Measurements from ENCODE around the gene RABGAP1L.
"Not testable (repeated sequence)": the region's sequence is repeated elsewhere in the genome, so short reads cannot be mapped to it uniquely, and the experiment has no call there.

RABGAP1L gene

DNA sequence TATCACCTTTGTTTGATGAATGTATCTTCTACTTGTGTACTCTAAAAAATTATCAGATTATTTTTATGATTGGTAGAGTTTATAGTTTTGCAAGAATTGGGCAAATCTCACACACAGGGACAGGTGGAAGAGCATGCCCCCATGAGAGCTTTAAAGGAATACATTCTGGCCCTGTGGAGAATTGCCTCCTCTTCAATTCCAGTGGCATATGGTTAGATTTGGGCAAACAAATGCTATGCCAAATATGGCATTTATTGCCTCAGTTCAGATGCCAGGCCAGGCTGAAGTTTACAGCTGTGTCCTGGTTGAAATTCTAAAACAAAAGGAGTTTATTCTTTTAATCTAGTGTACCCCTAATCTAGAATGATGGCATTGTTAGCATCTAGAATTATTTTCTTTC, 678.1 kb downstream of the RABGAP1L start:
- DNase-seq = no peak

DNA sequence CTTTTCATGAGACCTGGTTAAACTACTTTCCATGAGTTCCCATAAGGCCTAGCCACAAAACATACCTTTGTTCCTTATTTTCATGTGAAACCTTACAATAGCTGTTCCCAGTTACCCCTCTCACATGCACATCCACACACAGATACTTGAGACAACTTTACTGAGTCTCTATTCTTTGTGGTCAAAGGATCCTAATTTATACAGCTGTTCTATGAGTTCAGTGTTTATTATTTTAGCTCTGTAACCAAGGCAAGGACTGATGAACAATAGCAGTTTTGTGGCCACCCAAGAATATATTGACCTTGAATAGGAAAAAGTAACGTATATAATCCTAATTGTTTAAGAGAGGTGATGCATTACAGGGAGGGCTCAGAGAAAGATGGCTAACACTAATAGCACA, 679.9 kb downstream of the RABGAP1L start:
- DNase-seq = no peak

DNA sequence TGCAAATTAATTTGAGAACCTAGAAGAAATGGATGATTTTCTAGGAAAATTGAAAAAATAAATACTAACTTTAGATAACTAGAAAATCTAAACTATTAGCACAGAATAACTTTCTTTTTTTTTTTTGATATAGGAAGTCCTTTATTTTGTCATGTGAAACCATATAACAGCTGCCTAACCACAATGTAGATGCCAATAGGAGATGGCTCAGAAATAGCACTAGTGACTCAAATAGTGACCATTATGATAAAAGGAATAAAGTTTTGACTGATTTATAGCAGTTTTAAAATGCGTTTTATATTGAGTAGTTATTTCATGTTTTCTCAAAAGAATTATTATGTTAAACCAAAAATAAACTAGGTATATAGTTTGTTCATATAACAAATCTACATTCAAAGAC, 682.4 kb downstream of the RABGAP1L start:
- no peak for DNase-seq

DNA sequence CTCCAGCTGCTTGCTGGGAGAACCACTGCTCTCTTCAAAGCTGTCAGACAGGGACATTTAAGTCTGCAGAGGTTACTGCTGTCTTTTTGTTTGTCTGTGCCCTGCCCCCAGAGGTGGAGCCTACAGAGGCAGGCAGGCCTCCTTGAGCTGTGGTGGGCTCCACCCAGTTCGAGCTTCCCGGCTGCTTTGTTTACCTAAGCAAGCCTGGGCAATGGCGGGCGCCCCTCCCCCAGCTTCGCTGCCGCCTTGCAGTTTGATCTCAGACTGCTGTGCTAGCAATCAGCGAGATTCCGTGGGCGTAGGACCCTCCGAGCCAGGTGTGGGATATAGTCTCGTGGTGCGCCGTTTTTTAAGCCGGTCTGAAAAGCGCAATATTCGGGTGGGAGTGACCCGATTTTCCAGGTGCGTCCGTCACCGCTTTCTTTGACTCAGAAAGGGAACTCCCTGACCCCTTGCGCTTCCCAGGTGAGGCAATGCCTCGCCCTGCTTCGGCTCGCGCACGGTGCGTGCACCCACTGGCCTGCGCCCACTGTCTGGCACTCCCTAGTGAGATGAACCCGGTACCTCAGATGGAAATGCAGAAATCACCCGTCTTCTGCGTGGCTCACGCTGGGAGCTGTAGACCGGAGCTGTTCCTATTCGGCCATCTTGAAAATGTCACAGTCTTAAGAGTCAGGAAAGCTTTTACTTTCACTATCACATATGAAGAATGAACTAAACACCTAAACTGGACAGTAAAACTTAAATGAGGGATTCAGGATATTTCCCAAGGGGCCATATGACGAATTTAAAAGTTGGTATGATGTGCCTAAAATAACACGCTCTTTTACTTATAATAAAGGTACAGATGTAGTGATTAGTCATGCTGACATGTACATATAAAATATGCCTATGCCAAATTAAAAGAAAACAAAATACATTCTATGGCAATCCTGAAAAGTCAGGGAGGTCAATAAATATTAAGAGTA, 689.6 kb downstream of the RABGAP1L start:
- DNase-seq = not testable (repeated sequence)

DNA sequence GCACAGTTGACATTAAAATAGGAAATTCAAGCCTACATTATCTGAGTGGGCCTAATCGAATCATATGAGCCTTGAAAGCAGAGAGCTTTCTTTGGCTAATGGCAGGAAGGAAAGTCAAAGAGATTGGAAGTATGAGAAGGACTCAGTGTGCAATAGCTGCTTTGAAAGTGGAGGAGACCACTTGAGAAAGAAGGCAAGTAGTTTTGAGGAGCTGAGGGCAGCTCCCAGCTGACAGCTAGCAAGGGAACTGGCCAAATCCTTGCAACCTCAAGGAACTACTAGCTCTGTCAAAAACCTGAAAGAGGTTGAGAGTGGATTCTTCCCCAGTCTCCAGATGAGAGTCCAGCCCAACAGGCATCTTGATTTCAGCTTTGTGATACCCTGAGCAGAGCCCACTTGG, 691.4 kb downstream of the RABGAP1L start:
- no peak for DNase-seq

DNA sequence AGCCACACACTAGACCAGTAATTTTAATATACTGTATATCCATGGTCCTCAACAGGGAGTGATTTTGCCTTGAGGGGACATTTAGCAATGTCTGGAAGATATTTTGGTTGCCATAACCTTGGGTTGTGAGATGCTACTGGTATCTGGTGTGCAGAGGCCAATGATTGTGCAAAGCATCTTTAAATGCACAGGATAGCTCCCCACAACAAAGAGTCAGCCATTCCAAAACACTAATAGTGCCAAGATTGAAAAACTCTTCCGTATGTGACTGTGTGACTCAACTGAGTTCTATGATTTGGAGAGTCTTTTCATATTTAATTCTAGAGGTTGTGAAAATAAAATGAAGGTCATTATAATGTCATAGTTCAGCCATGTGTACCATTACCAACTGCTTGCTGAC, 699.0 kb downstream of the RABGAP1L start:
- no peak for DNase-seq

DNA sequence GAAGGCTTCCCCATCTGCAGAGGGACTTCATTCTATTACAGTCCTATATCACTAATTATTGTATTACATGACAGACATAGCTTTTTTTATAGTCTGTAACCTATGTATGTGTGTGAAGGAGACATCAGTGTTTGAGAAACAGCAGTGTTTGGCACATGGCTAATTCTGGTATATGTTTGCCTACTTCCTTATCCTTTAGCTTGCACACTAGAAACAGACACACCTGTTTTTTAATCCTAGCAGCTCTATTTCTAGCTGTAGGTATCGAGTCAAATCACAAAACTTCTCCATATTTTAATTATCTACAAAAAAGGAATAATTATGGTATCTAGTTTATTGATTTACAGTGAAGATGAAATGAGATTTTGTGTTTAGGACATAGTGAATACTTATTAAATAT, 711.0 kb downstream of the RABGAP1L start:
- DNase-seq = no peak

DNA sequence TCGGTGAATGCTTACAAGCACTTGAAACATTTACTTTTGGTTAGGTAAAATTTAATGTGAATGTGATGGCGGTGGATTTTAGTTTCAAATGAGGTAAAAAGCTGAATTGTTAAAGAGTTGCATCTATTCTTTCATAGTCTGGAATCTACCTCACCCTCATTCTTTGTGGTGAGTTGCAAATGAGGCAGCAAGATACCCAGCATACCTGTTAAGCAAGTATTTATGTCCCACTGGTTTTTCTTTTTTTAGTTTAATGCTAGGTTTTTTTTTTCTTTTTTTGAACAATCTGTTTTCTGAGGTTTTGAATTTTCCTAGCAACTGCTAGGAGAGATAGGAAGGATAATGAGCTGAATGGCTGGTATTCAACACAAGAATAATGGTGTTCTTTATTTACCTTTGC, 712.6 kb downstream of the RABGAP1L start:
- no peak for DNase-seq

DNA sequence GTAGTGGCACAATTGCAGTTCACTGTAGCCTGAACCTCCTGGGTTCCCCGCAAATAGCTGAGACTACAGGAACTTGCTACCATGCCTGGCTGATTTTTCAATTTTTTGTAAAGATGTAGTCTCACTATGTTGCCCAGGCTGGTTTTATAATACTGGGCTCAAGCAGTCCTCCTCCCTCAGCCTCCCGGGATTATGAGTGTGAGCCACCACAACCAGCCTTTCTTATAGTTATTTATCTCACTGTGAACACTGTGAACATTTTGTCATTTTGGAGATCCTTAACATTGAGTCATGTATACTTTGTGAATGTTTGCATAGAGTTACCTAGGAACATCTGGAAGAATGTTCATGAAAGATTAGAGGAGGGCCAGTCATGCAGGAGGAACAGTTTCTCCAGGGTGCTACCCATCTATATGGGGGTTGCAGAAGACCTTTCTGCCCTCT, 713.3 kb downstream of the RABGAP1L start:
- no peak for DNase-seq

DNA sequence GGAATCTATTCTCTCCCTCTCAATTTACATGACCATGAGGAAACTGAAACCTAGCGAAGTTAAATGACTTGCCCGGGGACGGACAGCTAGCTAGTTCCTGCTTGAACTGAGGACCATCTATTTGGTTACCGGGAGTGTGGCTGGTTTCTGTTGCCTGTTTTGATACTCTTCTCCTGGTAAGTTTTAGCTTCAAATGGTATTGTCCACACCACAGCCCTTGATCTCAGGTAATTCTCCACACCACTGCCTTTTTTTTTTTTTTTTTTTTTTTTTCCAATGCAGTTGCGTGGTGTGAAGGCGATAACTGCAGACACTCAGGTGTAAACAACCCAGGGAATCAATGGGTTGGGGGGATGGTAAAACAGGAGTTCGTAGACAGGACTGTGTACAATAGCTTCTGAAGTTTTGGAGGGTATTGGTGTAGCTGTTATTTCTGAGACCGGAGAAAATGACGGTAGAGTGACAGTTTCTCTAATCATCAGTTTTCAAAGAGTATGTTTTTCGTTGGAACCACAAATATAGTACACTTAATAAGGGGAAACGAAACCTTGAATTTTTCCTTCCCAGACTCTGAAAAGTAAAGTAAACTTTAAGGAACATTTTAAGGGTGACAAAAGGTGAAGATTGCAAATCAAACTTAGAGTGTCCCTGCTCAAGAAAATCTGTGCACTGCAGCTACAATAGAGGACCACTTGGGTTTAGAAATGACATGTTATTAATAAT, 715.2 kb downstream of the RABGAP1L start:
- DNase-seq = no peak

DNA sequence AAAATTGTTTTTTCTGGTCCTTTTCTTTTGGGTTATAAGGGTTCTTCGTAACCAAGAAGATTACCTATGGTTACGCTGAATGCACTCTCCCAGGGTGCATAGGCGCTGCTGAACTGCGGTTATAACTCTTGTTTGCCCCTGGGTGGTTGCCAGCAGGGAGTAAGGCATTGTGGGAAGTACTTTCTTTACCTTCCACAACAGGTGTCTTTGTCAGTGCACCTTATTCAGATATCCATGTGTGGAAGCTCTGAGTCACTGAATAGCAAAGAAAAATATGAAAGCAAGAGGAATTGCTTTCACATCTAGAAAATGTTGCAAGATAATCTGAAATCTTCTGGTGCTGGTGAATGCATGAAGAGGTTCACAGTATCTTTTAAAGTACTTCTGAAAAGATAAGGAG, 716.0 kb downstream of the RABGAP1L start:
- DNase-seq = no peak

DNA sequence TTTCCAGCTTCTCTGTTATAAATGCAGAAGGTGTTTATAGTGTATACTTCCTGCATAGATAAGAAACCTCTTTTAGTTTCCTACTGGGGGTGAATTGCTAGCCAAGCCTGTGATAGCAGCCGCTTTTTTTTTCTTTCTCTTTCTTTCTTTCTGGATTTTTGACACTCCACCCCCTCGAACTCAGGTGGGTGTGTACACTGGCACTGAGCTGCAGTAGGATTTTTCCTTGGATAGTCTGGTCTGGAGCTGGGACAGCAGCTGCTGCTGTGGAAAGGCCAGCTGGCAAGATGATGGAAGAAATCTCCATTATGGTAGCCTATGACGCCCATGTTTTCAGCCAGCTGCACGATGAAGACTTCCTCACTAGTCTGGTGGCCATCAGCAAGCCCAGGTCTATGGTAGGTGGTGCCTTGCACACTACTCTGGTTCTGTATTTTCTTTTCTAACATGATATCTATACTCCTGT, 717.9 kb downstream of the RABGAP1L start:
- no peak for DNase-seq

DNA sequence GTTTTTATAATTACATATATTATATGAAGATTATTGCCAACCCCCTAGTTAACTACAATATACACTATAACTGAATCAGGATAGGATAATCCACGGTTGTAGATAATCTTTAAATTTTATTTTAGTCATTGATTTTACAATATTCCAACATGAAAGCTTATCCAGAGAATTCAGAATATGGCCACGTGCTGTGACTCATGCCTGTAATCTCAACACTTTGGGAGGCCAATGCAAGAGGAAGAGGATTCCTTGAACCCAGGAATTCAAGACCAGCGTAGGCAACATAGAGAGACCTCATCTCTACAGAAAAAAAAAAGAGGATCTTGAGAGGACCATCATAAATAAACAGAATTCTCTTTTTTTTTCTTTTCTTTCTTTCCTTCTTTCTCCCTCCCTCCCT, 720.9 kb downstream of the RABGAP1L start:
- DNase-seq = no peak

DNA sequence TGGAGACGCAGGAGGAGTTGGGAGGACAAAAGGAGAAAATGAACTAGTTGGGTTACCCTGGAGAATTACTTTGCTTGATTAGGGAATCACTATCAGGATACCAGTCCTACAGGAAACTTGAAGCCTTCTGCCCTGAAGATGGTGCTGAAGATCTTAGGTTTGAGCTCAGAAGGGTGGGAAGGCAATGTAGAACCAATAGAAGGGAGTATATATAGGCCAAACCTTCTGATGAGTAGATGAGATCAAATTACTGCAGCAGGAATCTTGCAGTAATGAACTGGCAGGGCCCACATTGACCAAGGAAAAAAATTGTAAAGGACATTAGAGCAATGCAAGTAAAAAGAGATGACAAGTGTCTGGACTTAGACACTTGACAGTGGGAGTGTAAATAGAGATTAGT, 724.1 kb downstream of the RABGAP1L start:
- no peak for DNase-seq

DNA sequence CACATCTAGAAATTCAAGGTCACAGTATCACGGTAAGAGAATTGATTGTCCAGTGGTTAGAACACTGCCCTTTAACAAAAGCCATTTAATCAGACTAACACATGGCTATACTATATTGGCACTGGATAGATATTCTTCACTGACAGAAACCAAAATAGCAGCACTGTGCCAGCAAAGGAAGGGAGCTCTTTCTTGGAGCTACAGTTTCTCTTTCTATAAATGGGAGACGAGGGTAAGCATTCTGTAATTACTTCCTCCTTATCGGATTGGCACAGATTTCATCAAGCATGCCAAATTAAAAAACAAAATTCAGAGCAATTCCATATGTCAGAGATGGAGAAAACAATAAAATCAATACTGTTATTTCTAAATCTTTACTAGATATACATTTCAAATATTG, 724.7 kb downstream of the RABGAP1L start:
- no peak for DNase-seq

DNA sequence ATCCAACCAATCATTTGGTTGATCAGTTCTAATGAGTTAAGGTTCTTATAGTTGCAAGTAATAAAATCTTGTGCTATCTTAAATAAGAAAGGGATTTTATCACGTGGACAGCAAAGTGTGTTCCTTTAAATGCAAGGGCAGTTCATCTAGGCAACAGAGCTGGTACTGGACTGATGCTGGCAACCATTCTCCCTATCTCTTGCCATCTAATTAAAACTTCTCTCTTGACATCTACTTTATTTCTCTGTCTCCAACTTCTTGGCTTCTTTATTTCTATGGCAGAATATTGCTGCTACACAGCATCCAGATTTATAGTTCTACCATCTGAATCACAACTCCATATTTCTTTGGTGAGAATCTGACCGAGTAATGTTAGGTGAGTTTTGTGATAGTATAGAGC, 725.2 kb downstream of the RABGAP1L start:
- no peak for DNase-seq

DNA sequence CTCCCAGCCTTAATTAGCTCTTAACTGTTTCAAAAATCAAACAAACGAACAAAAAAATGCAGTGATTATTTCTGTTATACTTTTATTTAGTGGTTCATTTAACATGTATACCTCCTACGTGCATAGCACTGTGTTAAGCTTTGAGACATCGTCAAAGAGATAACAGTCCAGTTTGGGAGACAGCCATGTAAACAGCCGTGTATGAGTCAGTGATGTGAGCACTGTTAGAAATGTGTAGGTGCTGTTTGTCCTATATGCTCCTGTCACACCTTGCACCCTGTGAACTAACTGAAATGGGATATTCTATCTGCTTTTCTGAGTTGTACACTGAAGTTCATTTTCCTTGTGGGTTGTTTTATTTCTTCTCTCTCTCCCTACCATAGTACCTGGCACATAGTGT, 730.7 kb downstream of the RABGAP1L start:
- DNase-seq = no peak

DNA sequence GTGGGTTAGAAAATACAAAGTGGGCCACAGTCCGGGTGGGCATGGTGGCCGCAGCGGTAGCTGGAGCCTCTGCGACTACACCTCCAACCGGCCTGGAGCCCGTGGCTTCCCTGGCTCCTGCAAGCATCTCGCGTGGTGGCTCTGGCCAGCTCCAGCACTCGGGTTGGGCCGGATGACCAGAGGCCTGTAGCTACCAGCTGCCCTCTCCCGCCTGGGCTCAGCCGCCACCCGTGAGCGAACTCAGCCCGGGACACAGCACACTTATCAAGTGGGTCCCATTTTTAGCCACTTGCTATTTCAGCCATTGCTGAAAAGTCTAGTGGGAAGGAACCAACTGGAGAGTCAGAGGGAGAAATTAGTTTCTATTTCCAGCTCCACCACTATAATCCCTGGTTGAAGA, 732.7 kb downstream of the RABGAP1L start:
- DNase-seq = no peak

DNA sequence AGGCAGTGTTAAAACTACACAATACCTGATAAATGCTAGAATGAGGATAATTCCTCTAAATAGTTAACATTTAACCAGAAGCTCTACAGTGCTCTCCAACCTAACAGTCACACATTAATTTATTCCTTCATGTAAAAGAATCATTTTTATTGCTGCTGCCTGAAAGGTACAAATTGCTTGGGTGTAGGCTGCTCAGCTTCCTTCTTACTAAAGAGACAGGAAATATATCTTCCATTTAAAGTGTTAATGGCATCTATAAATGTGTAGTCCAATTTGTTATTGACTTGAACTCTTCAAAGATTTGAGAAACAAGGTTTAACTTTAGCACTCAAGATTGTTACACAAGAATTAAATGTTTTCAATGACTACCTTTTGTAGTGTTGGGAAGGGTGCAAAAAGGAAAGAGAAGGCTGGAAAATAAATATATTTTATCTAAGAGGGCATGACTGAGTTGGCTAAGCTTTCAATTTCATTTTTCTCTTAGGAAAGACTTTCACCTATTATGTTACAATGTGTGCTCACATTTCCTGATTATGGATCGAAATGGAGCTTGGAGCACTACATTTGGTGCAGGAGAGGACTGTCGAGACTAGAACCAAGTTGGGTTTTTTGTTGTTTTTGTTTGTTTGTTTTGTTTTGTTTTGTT, 734.9 kb downstream of the RABGAP1L start:
- no peak for DNase-seq

DNA sequence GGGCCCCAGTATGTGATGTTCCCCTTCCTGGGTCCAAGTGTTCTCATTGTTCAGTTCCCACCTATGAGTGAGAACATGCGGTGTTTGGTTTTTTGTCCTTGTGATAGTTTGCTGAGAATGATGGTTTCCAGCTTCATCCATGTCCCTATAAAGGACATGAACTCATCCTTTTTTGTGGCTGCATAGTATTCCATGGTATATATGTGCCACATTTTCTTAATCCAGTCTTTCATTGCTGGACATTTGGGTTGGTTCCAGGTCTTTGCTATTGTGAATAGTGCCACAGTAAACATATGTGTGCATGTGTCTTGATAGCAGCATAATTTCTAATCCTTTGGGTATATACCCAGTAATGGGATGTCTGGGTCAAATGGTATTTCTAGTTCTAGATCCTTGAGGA, 736.3 kb downstream of the RABGAP1L start:
- DNase-seq = not testable (repeated sequence)

DNA sequence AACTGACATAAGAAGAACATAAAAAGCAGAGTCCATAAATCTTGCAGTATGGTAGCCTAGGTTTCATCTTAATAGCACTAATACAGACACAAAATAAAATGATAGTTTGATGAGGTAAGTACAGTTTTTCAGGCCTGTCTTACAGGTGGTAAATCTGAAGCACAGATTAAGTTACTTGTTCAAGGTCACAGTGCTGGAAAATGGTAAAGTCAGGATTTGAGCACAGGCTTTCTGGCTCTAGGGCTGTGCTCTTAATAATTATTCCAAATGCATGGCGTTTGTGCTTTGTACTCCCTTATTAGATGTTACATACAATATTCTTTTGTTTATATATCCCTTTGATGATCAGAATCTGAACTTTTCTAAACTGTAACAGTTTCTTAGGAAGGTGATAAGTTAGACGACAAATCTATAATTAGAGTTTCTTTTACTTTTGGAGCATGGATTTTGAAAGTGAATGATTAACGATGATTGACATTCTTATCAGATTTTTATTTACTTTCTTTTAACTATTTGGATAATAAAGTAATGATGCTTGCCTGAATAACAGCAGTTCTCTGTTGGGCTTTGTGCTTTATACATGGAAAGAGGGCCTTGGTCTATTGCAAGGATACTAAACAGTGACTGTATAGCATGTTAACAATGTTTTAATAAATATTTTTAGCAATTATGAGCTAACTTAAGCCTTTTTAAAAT, 738.9 kb downstream of the RABGAP1L start:
- DNase-seq = no peak

DNA sequence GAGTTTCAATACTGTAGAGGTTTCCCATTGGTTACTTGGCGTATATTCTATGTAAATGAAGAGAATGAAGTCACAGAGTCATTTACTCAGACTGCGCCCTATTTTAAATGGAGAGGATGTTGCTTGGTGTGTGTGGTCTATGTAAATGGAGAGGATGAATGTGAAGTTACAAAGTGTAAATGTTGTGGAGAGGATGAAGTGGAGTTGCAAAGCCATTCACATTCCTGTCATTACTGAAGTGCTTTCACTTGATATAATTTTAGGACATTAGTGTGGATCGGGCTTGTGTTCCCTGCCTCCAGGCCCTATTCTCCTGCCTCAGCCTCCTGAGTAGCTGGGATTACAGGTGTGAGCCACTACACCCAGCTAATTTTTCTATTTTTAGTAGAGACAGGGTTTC, 741.0 kb downstream of the RABGAP1L start:
- no peak for DNase-seq

DNA sequence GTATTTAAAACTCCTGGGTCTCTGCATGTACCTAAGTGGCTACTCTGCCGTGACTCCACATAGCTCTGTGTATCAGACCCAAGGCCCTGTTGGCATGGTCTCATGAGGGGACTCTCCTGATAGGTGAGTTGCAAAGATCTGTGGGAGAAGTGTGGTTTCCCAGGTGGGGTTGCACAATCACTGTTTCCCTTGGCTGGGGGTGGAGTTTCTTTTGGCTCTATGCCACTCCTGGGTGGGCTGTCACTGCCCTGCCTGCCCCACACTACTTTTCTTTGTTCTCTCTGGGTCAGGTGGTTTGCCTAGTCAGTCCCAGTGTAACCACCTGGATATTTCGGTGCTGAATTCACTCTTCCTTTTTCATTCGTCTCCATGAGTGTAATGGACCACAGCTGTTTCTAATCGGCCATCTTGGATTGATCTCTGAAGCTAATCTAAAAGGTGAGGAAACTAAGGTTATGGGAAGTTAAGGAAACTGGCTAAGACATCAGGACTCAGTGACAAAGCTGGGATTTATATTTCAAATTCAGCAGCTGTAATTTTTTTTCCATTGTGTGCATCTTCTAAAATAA, 743.3 kb downstream of the RABGAP1L start:
- DNase-seq = no peak

Measured in activated CD4-positive, alpha-beta T cell treated with anti-CD3 and anti-CD28 coated beads for 48 hours (primary cell).